ENCODE data around the gene PITPNC1.
A peak's percentile ranks its signal among the peaks of the same experiment; 100 is the strongest.

- no peak for TF ChIP-seq EZH2 (IDR thresholded peaks at IDR 0.05; ENCODE audit: low read length, unreplicated experiment)
- TF ChIP-seq, protein P1, sequence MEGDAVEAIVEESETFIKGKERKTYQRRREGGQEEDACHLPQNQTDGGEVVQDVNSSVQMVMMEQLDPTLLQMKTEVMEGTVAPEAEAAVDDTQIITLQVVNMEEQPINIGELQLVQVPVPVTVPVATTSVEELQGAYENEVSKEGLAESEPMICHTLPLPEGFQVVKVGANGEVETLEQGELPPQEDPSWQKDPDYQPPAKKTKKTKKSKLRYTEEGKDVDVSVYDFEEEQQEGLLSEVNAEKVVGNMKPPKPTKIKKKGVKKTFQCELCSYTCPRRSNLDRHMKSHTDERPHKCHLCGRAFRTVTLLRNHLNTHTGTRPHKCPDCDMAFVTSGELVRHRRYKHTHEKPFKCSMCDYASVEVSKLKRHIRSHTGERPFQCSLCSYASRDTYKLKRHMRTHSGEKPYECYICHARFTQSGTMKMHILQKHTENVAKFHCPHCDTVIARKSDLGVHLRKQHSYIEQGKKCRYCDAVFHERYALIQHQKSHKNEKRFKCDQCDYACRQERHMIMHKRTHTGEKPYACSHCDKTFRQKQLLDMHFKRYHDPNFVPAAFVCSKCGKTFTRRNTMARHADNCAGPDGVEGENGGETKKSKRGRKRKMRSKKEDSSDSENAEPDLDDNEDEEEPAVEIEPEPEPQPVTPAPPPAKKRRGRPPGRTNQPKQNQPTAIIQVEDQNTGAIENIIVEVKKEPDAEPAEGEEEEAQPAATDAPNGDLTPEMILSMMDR (conservative IDR thresholded peaks at IDR 0.05; ENCODE audit: low read depth, low read length), result 0 out of 2 replicates have a peak, but pooled peaks have one; percentile 34
- TF ChIP-seq EZH2phosphoT487 (IDR thresholded peaks at IDR 0.05; ENCODE audit: borderline replicate concordance, low read length), result no peak
Measured at GRCh38 chr17:67663457-67663856, 286.4 kb downstream of the PITPNC1 start.

Data from PC-3 (cell line).